Heart right ventricle (tissue), 16 donors: Measurements from ENCODE around the gene ATG101. TPM values are rescaled to one million over a fixed set of nuclear protein-coding genes. Genes with fewer than 3 reads are reported as not detected.

ENCODE experiments used
- ATAC-seq, 8 donors: fragments of 200-7000 bp; cut with Tn5 transposase; one replicate each; pipeline ENCODE4 v1.9.1; 2020; ENCODE audit warnings: mild to moderate bottlenecking in 8 of 8, moderate library complexity in 8 of 8, moderate number of reproducible peaks in 1 of 8
- DNase-seq, 2 donors: peaks; one replicate each; pipeline ENCODE4 v3.0.0-alpha.2; 2020
- H3K27ac ChIP-seq, 10 donors: fragments of 200-600 bp; sonication (generic) in 2 of 10; one replicate each; pipeline versions ENCODE4 v1.5.0 to v1.8.0; 2020 to 2022; ENCODE audit warnings: mild to moderate bottlenecking in 3 of 10
- H3K27me3 ChIP-seq, 7 donors: fragments of 200-600 bp; one replicate each; pipeline ENCODE4 v1.8.0; 2021 to 2022; ENCODE audit warnings: mild to moderate bottlenecking in 2 of 7
- H3K36me3 ChIP-seq, 9 donors: fragments of 200-600 bp; sonication (generic) in 1 of 9; one replicate each; pipeline versions ENCODE4 v1.5.0 to v1.8.0; 2020 to 2022; ENCODE audit warnings: mild to moderate bottlenecking in 2 of 9
- H3K4me1 ChIP-seq, 9 donors: fragments of 200-600 bp; sonication (generic) in 1 of 9; one replicate each; pipeline versions ENCODE4 v1.5.0 to v1.8.0; 2020 to 2022; ENCODE audit warnings: mild to moderate bottlenecking in 4 of 9
- H3K4me3 ChIP-seq, 10 donors: fragments of 200-600 bp; sonication (generic) in 2 of 10; one replicate each; pipeline versions ENCODE4 v1.5.0 to v1.8.0; 2020 to 2022; ENCODE audit warnings: mild to moderate bottlenecking in 7 of 10, moderate library complexity in 2 of 10
- H3K9me3 ChIP-seq, 11 donors: fragments of 200-600 bp in 10 of 11; sonication (generic) in 2 of 11; one replicate each; pipeline versions ENCODE4 v1.5.0 to v1.8.0; 2013 to 2022; ENCODE audit warnings: mild to moderate bottlenecking in 2 of 11, control low read depth in 1 of 11, moderate library complexity in 1 of 11
- WGBS, 2 donors: extraction: QIAGEN DNeasy Blood & Tissue Kit; methylation state at CpG; one replicate each; pipeline ENCODE4 v1.1.7; 2013; ENCODE audit warnings: inconsistent platforms in 1 of 2; 5-methylcytosine and 5-hydroxymethylcytosine counted together
- intact Hi-C, 10 donors: fragments of 100-400 bp; cut with DNase I; formaldehyde crosslinking; loops; one replicate each; pipeline versions ENCODE4 v1.11.1 to v1.14.2; 2022
- polyA plus RNA-seq, 2 donors: library from polyadenylated mRNA; stranded (reverse); fragments of 200-250 nt; gene quantifications; one replicate each; pipeline ENCODE4 v1.2.3, GENCODE V29; 2013
- total RNA-seq, 10 donors: library from RNA; stranded (reverse); fragmentation: NEBNext Ultra II Directional in 3 of 10; extraction: Animal tissue kit (Norgen Biotek cat#: 25700) in 3 of 10; gene quantifications; one replicate each; pipeline versions ENCODE4 v1.2.1 to v1.2.4, GENCODE V29; 2021 to 2023
- TF ChIP-seq, protein P1 (sequence below), 9 donors: fragments of 200-600 bp; sonication (generic) in 2 of 9; IDR thresholded peaks; one replicate each; pipeline versions ENCODE4 v1.5.0 to v1.8.0; 2021 to 2022; ENCODE audit warnings: antibody characterized with exemption in 9 of 9, mild to moderate bottlenecking in 5 of 9, moderate library complexity in 1 of 9
- donor health status: Arrhythmogenic right ventricular cardiomyopathy.
- donor health status: ischemic (EF 13 %, LVEDD 7.1; RV severe dilation, severe dysfunction).
- donor health status: healthy with polysubstance abuse.
- donor health status: DM: no; HTN: yes; CAD: no.
- donor health status: DM: no; HTN: no; CAD: no.
- donor health status: ischemic (EF 25% LVEDD 6.9; RV normal size, moderate dysfunction).
- donor health status: ischemic (EF 25% LVEDD 5.7; RV mildly dilated, moderate dysfunction).
- donor health status: healthy.
- donor health status: DM: yes; HTN: yes; CAD: no.
- donor health status: Ischemic cardiomyopathy.
- donor health status: ischemic (EF 35%, LVEDD 5.7; RV mildly dilated, moderate dysfunction).
- donor health status: nonischemic (EF 11% LVEDD 7.7; RV severe dilation, severe dysfunction).
- donor health status: DM: yes; HTN: yes; CAD: no.
- donor health status: PGD.
- donor health status: ischemic (EF 29% LVEDD 5.4; RV normal size, mild dysfunction).
- donor health status: nonischemic (EF 23%, LVEDD 6.1; RV moderate dilation, normal function).

Gene ATG101
- total and polyA plus RNA-seq, 12 donors, result 14.6 to 90.2 (median 22.2) TPM

DNA sequence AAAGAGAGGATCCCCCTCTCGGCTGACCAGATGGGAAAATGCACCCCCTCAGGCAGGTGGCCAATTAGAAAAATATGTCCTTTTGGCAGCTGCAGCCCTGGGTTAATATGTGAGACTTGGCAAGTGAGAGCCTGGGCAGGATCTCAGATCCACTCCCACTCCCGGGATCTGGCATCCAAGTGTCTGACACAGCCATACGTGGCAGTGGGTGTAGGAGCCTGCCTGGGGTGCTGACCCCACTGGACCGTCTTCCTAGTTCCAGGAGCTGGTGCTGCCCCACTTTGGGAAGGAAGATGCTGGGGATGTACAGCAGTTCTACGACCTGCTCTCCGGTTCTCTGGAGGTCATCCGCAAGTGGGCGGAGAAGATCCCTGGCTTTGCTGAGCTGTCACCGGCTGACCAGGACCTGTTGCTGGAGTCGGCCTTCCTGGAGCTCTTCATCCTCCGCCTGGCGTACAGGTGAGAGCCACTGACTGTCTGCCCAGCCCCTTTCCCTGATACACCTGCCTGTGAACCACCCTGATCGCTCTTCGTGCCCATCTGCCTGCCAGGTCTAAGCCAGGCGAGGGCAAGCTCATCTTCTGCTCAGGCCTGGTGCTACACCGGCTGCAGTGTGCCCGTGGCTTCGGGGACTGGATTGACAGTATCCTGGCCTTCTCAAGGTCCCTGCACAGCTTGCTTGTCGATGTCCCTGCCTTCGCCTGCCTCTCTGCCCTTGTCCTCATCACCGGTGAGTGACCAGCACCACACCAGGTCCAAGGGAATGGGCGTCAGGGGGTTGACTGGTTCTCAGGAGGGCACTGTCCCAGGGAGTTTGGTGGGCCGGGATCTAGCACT is 12.8 kb upstream of the ATG101 start:
- WGBS, 2 donors, result 83% methylated on average over 23 of the region's 23 CpGs
- TF ChIP-seq, protein P1, sequence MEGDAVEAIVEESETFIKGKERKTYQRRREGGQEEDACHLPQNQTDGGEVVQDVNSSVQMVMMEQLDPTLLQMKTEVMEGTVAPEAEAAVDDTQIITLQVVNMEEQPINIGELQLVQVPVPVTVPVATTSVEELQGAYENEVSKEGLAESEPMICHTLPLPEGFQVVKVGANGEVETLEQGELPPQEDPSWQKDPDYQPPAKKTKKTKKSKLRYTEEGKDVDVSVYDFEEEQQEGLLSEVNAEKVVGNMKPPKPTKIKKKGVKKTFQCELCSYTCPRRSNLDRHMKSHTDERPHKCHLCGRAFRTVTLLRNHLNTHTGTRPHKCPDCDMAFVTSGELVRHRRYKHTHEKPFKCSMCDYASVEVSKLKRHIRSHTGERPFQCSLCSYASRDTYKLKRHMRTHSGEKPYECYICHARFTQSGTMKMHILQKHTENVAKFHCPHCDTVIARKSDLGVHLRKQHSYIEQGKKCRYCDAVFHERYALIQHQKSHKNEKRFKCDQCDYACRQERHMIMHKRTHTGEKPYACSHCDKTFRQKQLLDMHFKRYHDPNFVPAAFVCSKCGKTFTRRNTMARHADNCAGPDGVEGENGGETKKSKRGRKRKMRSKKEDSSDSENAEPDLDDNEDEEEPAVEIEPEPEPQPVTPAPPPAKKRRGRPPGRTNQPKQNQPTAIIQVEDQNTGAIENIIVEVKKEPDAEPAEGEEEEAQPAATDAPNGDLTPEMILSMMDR (IDR thresholded peaks at IDR 0.05), result no peak
- DNase-seq (peak in 1 of 2 donors; percentile 26), ATAC-seq (no peak)
- Histone ChIP-seq H3K4me1 (peaks cover 0 to 55% (median 26%) of the 10 kb centered on the region in 9 donors), H3K9me3 (no peaks in the 10 kb centered on the region), H3K27me3 (no peaks in the 10 kb centered on the region), H3K4me3 (no peak overlapping the region), H3K27ac (peak overlapping the region in 3 of 10 donors; percentile 10 to 27 (median 16)), H3K36me3 (peaks cover 0 to 78% (median 57%) of the 10 kb centered on the region in 9 donors)
- intact Hi-C loops, result no loop called here

DNA sequence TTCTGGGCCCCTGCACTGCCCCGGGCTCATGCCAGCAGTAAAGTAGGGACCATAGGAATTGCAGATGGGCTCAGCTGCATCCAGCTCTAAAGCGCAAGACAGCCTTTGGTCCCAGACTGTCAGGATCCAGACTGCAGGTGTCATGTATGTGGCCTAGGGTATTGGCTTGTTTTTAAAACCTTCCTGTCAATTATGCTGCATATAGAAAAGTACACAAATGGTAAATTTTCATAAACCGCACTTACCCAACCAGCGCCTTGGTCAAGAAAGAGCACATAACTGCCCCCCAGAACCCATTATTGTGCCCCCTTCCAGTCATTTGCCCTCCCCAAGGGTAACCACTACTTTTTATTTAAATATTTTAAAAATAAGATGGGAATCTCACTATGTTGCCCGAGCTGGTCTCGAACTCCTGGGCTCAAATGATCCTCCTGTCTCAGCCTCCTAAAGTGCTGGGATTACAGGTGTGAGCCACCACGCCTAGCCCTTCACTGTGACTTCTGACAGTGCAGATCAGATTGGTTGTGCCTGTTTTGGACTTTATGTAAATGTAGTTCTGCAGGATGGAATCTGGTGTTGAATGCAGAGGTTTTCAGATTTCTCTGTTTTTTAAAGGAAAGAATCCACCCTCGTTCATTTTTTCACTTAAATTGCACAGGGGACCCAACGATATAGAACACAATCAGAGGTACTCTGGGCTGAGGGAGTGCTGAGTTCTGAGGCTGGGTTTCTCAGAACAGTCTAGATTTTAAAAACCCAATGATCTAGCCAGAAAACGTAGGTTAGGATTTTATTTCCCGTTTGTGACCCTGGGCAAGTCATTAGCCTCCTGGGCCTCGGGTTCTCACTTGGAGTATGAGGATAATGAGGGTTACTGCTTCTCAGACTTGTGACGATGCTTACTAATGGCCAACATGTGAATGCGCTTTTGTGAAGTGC is 11.9 kb upstream of the ATG101 start:
- intact Hi-C loops, result no loop called here
- WGBS, 2 donors, result 89 to 94% methylated on average over 14 of the region's 14 CpGs
- peaks cover under 1 to 57% (median 21%) of the 10 kb centered on the region in 9 donors for H3K4me1 ChIP-seq
- peaks cover 0 to 74% (median 57%) of the 10 kb centered on the region in 9 donors for H3K36me3 ChIP-seq
- H3K27ac ChIP-seq, result no peak overlapping the region
- TF ChIP-seq, protein P1 (IDR thresholded peaks at IDR 0.05), result no peak
- H3K9me3 ChIP-seq, result no peaks in the 10 kb centered on the region
- no peak overlapping the region for H3K4me3 ChIP-seq
- DNase-seq (no peak), ATAC-seq (no peak)
- no peaks in the 10 kb centered on the region for H3K27me3 ChIP-seq

DNA sequence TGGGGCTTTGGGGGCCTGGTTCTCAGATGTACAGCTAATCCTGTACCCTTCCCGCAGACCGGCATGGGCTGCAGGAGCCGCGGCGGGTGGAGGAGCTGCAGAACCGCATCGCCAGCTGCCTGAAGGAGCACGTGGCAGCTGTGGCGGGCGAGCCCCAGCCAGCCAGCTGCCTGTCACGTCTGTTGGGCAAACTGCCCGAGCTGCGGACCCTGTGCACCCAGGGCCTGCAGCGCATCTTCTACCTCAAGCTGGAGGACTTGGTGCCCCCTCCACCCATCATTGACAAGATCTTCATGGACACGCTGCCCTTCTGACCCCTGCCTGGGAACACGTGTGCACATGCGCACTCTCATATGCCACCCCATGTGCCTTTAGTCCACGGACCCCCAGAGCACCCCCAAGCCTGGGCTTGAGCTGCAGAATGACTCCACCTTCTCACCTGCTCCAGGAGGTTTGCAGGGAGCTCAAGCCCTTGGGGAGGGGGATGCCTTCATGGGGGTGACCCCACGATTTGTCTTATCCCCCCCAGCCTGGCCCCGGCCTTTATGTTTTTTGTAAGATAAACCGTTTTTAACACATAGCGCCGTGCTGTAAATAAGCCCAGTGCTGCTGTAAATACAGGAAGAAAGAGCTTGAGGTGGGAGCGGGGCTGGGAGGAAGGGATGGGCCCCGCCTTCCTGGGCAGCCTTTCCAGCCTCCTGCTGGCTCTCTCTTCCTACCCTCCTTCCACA is 11.0 kb upstream of the ATG101 start:
- Histone ChIP-seq H3K9me3 (no peaks in the 10 kb centered on the region), H3K4me3 (no peak overlapping the region), H3K27ac (no peak overlapping the region), H3K4me1 (peaks cover 4 to 57% (median 18%) of the 10 kb centered on the region in 9 donors), H3K27me3 (no peaks in the 10 kb centered on the region), H3K36me3 (peaks cover 0 to 67% (median 52%) of the 10 kb centered on the region in 9 donors)
- TF ChIP-seq, protein P1 (IDR thresholded peaks at IDR 0.05), result no peak
- WGBS, 2 donors, result 80 to 83% methylated on average over 23 of the region's 25 CpGs
- DNase-seq (peak in 1 of 2 donors; percentile 28), ATAC-seq (peak in 1 of 8 donors; percentile 0)
- intact Hi-C loops, result no loop called here
